ENCODE results near the gene RCN1. TPM values are rescaled to one million over a fixed set of nuclear protein-coding genes. Genes with fewer than 3 reads are reported as not detected.

Gene RCN1
- total and polyA plus RNA-seq, 4 donors, result 35.9 to 58.1 (median 46.4) TPM

DNA sequence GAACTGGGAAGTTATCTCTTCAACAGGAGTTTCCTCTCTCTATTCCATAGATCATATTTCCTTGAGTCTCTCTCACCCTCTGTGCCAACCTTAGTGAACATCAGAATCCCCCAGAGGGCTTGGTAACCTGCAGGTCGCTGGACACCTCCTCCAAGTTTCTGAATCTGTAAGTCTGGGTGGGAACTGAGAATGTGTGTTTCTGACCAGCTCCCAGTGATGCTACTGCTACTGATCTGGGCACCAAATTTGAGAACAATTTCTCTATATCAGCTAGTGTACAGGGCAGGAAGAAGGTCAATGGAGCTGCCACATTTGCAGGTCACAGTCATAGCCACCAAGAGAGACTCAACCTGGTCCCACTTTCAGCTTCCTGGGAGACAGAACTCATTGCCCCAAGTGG lies 62.9 kb downstream of the RCN1 start (continued):
- TF ChIP-seq, protein P1, sequence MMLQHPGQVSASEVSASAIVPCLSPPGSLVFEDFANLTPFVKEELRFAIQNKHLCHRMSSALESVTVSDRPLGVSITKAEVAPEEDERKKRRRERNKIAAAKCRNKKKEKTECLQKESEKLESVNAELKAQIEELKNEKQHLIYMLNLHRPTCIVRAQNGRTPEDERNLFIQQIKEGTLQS (IDR thresholded peaks at IDR 0.05), result no peak

DNA sequence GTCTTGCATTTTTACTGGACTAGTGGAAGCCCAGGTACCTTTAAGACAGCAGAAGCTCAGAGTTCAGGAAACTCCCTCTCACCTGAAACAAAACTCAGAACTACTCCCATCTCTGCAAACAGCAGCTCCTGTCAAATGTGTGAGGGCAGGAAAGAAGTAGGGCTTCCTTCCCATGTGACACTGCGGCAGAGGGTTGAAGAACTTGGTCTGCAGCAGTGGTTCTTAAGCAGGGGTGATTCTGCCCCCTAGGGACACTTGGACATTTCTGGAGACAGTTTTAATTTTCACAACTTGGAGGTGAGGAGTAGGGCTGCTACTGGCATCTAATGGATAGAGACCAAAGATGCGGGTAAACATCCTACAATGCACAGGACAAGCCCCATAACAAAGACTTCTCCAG lies 63.4 kb downstream of the RCN1 start:
- Histone ChIP-seq H3K27me3 (ENCODE audit: control insufficient read depth in 4 of 4, insufficient read depth in 4 of 4, low read length in 3 of 4) (peaks cover 0 to 6% (median 1%) of the 10 kb centered on the region in 4 donors), H3K9me3 (ENCODE audit: control insufficient read depth in 4 of 4, low read length in 3 of 4) (no peaks in the 10 kb centered on the region), H3K27ac (ENCODE audit: low read depth in 1 of 2, low read length in 2 of 2) (no peak overlapping the region), H3K4me3 (ENCODE audit: low read depth in 1 of 3, low read length in 3 of 3) (no peak overlapping the region), H3K36me3 (ENCODE audit: control insufficient read depth in 4 of 4, insufficient read depth in 3 of 4, low read depth in 1 of 4, low read length in 3 of 4) (no peaks in the 10 kb centered on the region), H3K4me1 (ENCODE audit: control insufficient read depth in 4 of 4, insufficient read depth in 4 of 4, low read length in 3 of 4) (no peaks in the 10 kb centered on the region), H3K9ac (ENCODE audit: low read depth in 1 of 2, low read length in 2 of 2) (no peak overlapping the region)
- DNase-seq (ENCODE audit: low spot score), result no peak
- 75% methylated on average over 2 of the region's 2 CpGs for WGBS
- peak in 1 of 2 donors; percentile 36 for TF ChIP-seq RAD21 (IDR thresholded peaks at IDR 0.05)
- TF ChIP-seq, protein P2, sequence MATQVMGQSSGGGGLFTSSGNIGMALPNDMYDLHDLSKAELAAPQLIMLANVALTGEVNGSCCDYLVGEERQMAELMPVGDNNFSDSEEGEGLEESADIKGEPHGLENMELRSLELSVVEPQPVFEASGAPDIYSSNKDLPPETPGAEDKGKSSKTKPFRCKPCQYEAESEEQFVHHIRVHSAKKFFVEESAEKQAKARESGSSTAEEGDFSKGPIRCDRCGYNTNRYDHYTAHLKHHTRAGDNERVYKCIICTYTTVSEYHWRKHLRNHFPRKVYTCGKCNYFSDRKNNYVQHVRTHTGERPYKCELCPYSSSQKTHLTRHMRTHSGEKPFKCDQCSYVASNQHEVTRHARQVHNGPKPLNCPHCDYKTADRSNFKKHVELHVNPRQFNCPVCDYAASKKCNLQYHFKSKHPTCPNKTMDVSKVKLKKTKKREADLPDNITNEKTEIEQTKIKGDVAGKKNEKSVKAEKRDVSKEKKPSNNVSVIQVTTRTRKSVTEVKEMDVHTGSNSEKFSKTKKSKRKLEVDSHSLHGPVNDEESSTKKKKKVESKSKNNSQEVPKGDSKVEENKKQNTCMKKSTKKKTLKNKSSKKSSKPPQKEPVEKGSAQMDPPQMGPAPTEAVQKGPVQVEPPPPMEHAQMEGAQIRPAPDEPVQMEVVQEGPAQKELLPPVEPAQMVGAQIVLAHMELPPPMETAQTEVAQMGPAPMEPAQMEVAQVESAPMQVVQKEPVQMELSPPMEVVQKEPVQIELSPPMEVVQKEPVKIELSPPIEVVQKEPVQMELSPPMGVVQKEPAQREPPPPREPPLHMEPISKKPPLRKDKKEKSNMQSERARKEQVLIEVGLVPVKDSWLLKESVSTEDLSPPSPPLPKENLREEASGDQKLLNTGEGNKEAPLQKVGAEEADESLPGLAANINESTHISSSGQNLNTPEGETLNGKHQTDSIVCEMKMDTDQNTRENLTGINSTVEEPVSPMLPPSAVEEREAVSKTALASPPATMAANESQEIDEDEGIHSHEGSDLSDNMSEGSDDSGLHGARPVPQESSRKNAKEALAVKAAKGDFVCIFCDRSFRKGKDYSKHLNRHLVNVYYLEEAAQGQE (IDR thresholded peaks at IDR 0.05), result no peak

Small RNA genes lying within 50 kb of the gene (small RNA-seq; reads per million reads assigned to genes)
- gene RF00012, result not detected
